ENCODE data around the gene KIF16B. TPM values are rescaled to one million over a fixed set of nuclear protein-coding genes. Genes with fewer than 3 reads are reported as not detected.

The KIF16B gene
- total and polyA plus RNA-seq, 2 of the 8 experiments (the other 6 are each of a cell fraction or from before 2014, with no cell fraction given), result 3.0 to 9.2 TPM

GRCh38 chr20:16588241-16588640 lies 15.0 kb upstream of the KIF16B start (continued):
- TF ChIP-seq CHD7 (IDR thresholded peaks at IDR 0.05; ENCODE audit: insufficient replicate concordance, low read length) (no peak), TBP (IDR thresholded peaks at IDR 0.05; ENCODE audit: low read depth, low read length) (no peak)

Measured in H1 (cell line).